Nephron progenitor cell (in vitro differentiated cells): Measurements from ENCODE around the gene TOP2A.

Experiments
- DNase-seq: peaks from one replicate; pipeline ENCODE4 v3.0.0; 2021
- H3K27ac Mint-ChIP-seq: 2 replicates; pipeline ENCODE4 v1.8.0; 2021; ENCODE audit warnings: mild to moderate bottlenecking, moderate library complexity, mixed read lengths
- H3K27me3 Mint-ChIP-seq: 2 replicates; pipeline ENCODE4 v1.8.0; 2021; ENCODE audit warnings: mild to moderate bottlenecking, low read depth, mixed read lengths; ENCODE audit not compliant: poor library complexity
- H3K36me3 Mint-ChIP-seq: 2 replicates; pipeline ENCODE4 v1.8.0; 2021; ENCODE audit warnings: low read depth, mixed read lengths
- H3K4me1 Mint-ChIP-seq: 2 replicates; pipeline ENCODE4 v1.8.0; 2021; ENCODE audit warnings: mixed read lengths
- H3K4me3 Mint-ChIP-seq: 2 replicates; pipeline ENCODE4 v1.8.0; 2021; ENCODE audit warnings: mild to moderate bottlenecking, moderate library complexity, mixed read lengths
- H3K9me3 Mint-ChIP-seq: 2 replicates; pipeline ENCODE4 v1.8.0; 2021; ENCODE audit warnings: mild to moderate bottlenecking, moderate library complexity, mixed read lengths
- TF ChIP-seq, protein P1 (sequence below): fragments of 200-600 bp; sonication (generic); IDR thresholded peaks from 2 replicates; pipeline ENCODE4 v1.5.0; 2021; ENCODE audit warnings: antibody characterized with exemption

TOP2A gene

DNA sequence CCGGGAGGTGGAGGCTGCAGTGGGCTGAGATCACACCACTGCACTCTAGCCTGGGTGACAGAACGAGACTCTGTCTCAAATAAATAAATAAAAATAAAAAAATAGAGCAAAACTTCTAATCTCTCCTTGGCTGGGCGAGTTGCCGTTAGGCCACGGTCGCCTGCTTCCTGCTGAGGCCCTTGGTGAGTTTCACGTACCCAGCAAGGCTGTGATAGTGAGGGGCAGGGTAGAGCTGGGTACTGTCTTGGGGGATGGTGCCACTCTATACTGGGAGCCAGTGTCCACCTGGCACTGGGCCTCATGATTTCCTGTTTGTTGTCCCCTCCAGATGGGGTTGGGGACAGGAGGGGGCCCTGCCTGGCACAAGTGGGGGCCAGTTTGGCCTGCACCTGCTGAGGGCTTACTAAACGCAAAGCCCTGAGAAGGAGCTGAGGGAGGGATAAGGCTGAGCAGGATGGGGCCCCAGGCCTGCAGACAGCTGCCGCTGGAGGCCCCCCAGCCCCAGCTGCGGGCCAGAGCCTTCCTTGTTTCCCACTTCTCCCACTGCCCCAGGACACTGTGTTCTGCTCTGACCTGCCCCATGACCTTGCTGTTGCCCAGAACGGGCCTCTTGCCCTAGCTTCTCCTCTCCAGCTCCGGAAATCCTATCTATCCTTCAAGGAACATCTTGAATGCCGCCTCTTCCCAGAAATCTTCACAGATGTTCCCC, 78.6 kb downstream of the TOP2A start:
- Mint-ChIP-seq H3K27me3 (peaks cover 3% of the 10 kb centered on the region), H3K4me3 (peak overlapping the region; percentile 95), H3K4me1 (peaks cover 77% of the 10 kb centered on the region), H3K36me3 (no peaks in the 10 kb centered on the region), H3K9me3 (no peaks in the 10 kb centered on the region), H3K27ac (peak overlapping the region; percentile 84)
- DNase-seq: no peak
- TF ChIP-seq, protein P1, sequence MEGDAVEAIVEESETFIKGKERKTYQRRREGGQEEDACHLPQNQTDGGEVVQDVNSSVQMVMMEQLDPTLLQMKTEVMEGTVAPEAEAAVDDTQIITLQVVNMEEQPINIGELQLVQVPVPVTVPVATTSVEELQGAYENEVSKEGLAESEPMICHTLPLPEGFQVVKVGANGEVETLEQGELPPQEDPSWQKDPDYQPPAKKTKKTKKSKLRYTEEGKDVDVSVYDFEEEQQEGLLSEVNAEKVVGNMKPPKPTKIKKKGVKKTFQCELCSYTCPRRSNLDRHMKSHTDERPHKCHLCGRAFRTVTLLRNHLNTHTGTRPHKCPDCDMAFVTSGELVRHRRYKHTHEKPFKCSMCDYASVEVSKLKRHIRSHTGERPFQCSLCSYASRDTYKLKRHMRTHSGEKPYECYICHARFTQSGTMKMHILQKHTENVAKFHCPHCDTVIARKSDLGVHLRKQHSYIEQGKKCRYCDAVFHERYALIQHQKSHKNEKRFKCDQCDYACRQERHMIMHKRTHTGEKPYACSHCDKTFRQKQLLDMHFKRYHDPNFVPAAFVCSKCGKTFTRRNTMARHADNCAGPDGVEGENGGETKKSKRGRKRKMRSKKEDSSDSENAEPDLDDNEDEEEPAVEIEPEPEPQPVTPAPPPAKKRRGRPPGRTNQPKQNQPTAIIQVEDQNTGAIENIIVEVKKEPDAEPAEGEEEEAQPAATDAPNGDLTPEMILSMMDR: no peak
